HEK293T (cell line): Measurements from ENCODE around the gene ADK.
A peak's percentile ranks its signal among the peaks of the same experiment; 100 is the strongest.

ENCODE experiments used
- CTCF ChIA-PET: fragments of 350-600 bp; formaldehyde crosslinking; extraction: SDS; loops from one replicate; lab custom pipeline; 2021; ENCODE audit warnings: antibody characterized with exemption, inconsistent platforms; lab: Yijun Ruan, JAX
- POLR2A ChIA-PET: fragments of 350-600 bp; formaldehyde crosslinking; extraction: SDS; loops from one replicate; lab custom pipeline; 2020; ENCODE audit warnings: antibody characterized with exemption, inconsistent platforms; lab: Yijun Ruan, JAX
- DNase-seq: peaks from one replicate; pipeline ENCODE4 v3.0.0; 2012; ENCODE audit warnings: mixed read lengths; ENCODE audit errors: extremely low spot score
- ARNT ChIP-seq: fragments of 450-650 bp; IDR thresholded peaks from 2 replicates; pipeline ENCODE4 v1.6.1; 2017; ENCODE audit warnings: mild to moderate bottlenecking
- BHLHE40 ChIP-seq: fragments of 450-650 bp; IDR thresholded peaks from 2 replicates; pipeline ENCODE4 v1.6.1; 2016; ENCODE audit warnings: mild to moderate bottlenecking, moderate library complexity, borderline replicate concordance
- CTBP1 ChIP-seq: fragments of 450-650 bp; IDR thresholded peaks from 2 replicates; pipeline ENCODE4 v1.6.1; 2016; ENCODE audit warnings: borderline replicate concordance
- ELF4 ChIP-seq: fragments of 450-650 bp; IDR thresholded peaks from 2 replicates; pipeline ENCODE4 v1.6.1; 2017; ENCODE audit warnings: antibody characterized with exemption
- FOXA1 ChIP-seq: fragments of 450-650 bp; IDR thresholded peaks from 2 replicates; pipeline ENCODE4 v1.6.1; 2016; ENCODE audit warnings: mild to moderate bottlenecking
- FOXM1 ChIP-seq: fragments of 450-650 bp; IDR thresholded peaks from 2 replicates; pipeline ENCODE4 v1.6.1; 2017; ENCODE audit warnings: mild to moderate bottlenecking, borderline replicate concordance
- HDGF ChIP-seq: fragments of 450-650 bp; IDR thresholded peaks from 2 replicates; pipeline ENCODE4 v1.6.1; 2017; ENCODE audit warnings: antibody characterized with exemption, borderline replicate concordance
- L3MBTL2 ChIP-seq: fragments of 450-650 bp; conservative IDR thresholded peaks from 2 replicates; pipeline ENCODE4 v1.6.1; 2016; ENCODE audit warnings: mild to moderate bottlenecking
- PKNOX1 ChIP-seq: fragments of 450-650 bp; IDR thresholded peaks from 2 replicates; pipeline ENCODE4 v1.6.1; 2016
- SP1 ChIP-seq: fragments of 450-650 bp; IDR thresholded peaks from 2 replicates; pipeline ENCODE4 v1.6.1; 2017
- TARDBP ChIP-seq: fragments of 450-650 bp; IDR thresholded peaks from 2 replicates; pipeline ENCODE4 v1.6.1; 2016
- ZNF384 ChIP-seq: fragments of 450-650 bp; IDR thresholded peaks from 2 replicates; pipeline ENCODE4 v1.6.1; 2016

Gene ADK

GRCh38 chr10:74753442-74754211 is 602.6 kb downstream of the ADK start:
- POLR2A ChIA-PET, result no interaction called here

GRCh38 chr10:74754381-74754821 is 603.4 kb downstream of the ADK start:
- DNase-seq, result no peak
- POLR2A ChIA-PET, result no interaction called here
- CTCF ChIA-PET, result interaction anchor here (0.5 to 0.8 kb wide), 2 partner anchors 23 to 267 kb away, joined by 3 to 4 read pairs; no protein-coding TSS in a partner anchor
- no peak for TF ChIP-seq TARDBP
- no peak for TF ChIP-seq HDGF
- TF ChIP-seq FOXM1, result no peak
- no peak for TF ChIP-seq BHLHE40
- no peak for TF ChIP-seq SP1
- no peak for TF ChIP-seq CTBP1
- no peak for TF ChIP-seq ZNF384
- TF ChIP-seq ARNT, result no peak
- no peak for TF ChIP-seq FOXA1
- TF ChIP-seq L3MBTL2, result no peak

More at GRCh38 chr10:74753442-74754211, 602.6 kb downstream of the ADK start:
- CTCF ChIA-PET, result interaction anchor here (0.5 kb wide), 1 partner anchor 24 kb away, joined by 3 read pairs; no protein-coding TSS in a partner anchor
- no peak for DNase-seq
- TF ChIP-seq L3MBTL2 (peak; percentile 82), HDGF (no peak), PKNOX1 (peak; percentile 74)

GRCh38 chr10:74755273-74755672 is 604.3 kb downstream of the ADK start:
- TF ChIP-seq ELF4 (no peak), FOXA1 (no peak)
- no peak for DNase-seq
- ChIA-PET POLR2A (no interaction called here), CTCF (no interaction called here)
